Thoracic aorta (tissue), 2 donors: Measurements from ENCODE around the gene CELF3. TPM values are rescaled to one million over a fixed set of nuclear protein-coding genes. Genes with fewer than 3 reads are reported as not detected.

Experiments
- ATAC-seq: fragments of 150-250 bp; one replicate; pipeline ENCODE4 v1.8.0; 2017; ENCODE audit warnings: low read depth; ENCODE audit not compliant: insufficient number of reproducible peaks, low FRiP score
- DNase-seq: peaks from one replicate; pipeline ENCODE4 v3.0.0-alpha.2; 2020; ENCODE audit warnings: low spot score
- H3K27ac ChIP-seq, 2 donors: fragments of 200-600 bp; sonication (generic); 1 replicate in 1 of 2; 2 replicates in 1 of 2; pipeline ENCODE4 v1.5.1; 2016; ENCODE audit warnings: mild to moderate bottlenecking in 2 of 2, moderate library complexity in 2 of 2
- H3K27me3 ChIP-seq: fragments of 200-600 bp; sonication (generic); replicated peaks from 2 replicates; pipeline ENCODE4 v1.6.0; 2016; ENCODE audit warnings: mild to moderate bottlenecking; ENCODE audit not compliant: insufficient read depth
- H3K36me3 ChIP-seq: fragments of 200-600 bp; sonication (generic); one replicate; pipeline ENCODE4 v1.5.1; 2016
- H3K4me1 ChIP-seq, 2 donors: fragments of 200-600 bp; sonication (generic); 1 replicate in 1 of 2; 2 replicates in 1 of 2; pipeline versions ENCODE4 v1.5.1 to v1.6.0; 2016; ENCODE audit warnings: low read depth in 2 of 2, mild to moderate bottlenecking in 1 of 2; ENCODE audit not compliant: control insufficient read depth in 1 of 2
- H3K4me3 ChIP-seq: fragments of 200-600 bp; sonication (generic); 2 replicates; pipeline ENCODE4 v1.5.1; 2016; ENCODE audit warnings: mild to moderate bottlenecking
- H3K9me3 ChIP-seq: fragments of 200-600 bp; sonication (generic); 2 replicates; pipeline ENCODE4 v1.5.1; 2016
- CTCF ChIP-seq: fragments of 200-600 bp; sonication (generic); IDR thresholded peaks from one replicate; pipeline ENCODE4 v1.5.1; 2019; ENCODE audit warnings: antibody characterized with exemption
- total RNA-seq, 2 donors: library from RNA; depleted of rRNA; stranded (reverse); fragments of >200 nt; gene quantifications; one replicate each; pipeline versions ENCODE4 v1.1.0 to v1.2.3, GENCODE V29; 2016

CELF3 gene
- total RNA-seq, 2 donors from 2014 or later = not detected

GRCh38 chr1:151706464-151707415 lies 9.9 kb downstream of the CELF3 start:
- DNase-seq (no peak), ATAC-seq (no peak)
- TF ChIP-seq CTCF = no peak
- no peaks in the 10 kb centered on the region for H3K4me1 ChIP-seq
- no peaks in the 10 kb centered on the region for H3K9me3 ChIP-seq
- no peaks in the 10 kb centered on the region for H3K36me3 ChIP-seq
- no peak overlapping the region for H3K4me3 ChIP-seq
- H3K27me3 ChIP-seq = no peaks in the 10 kb centered on the region
- H3K27ac ChIP-seq = no peak overlapping the region

GRCh38 chr1:151705753-151706463 lies 10.7 kb downstream of the CELF3 start:
- DNase-seq (no peak), ATAC-seq (no peak)
- Histone ChIP-seq H3K27me3 (no peaks in the 10 kb centered on the region), H3K36me3 (no peaks in the 10 kb centered on the region), H3K9me3 (no peaks in the 10 kb centered on the region), H3K4me3 (no peak overlapping the region), H3K4me1 (no peaks in the 10 kb centered on the region), H3K27ac (no peak overlapping the region)
- TF ChIP-seq CTCF = no peak

- Histone ChIP-seq H3K36me3 (no peaks in the 10 kb centered on the region), H3K4me1 (no peaks in the 10 kb centered on the region), H3K27ac (no peak overlapping the region), H3K27me3 (no peaks in the 10 kb centered on the region), H3K4me3 (no peak overlapping the region), H3K9me3 (no peaks in the 10 kb centered on the region)
- DNase-seq = no peak
- no peak for TF ChIP-seq CTCF
- ATAC-seq = no peak
These were observed 11.5 kb downstream of the CELF3 start for GRCh38 chr1:151705146-151705545.

- ATAC-seq (no peak), DNase-seq (no peak)
- H3K9me3 ChIP-seq = no peaks in the 10 kb centered on the region
- no peak overlapping the region for H3K4me3 ChIP-seq
- TF ChIP-seq CTCF = no peak
- H3K27me3 ChIP-seq = no peaks in the 10 kb centered on the region
- no peaks in the 10 kb centered on the region for H3K4me1 ChIP-seq
- H3K27ac ChIP-seq = no peak overlapping the region
- peaks cover 9% of the 10 kb centered on the region for H3K36me3 ChIP-seq
These were observed 12.4 kb downstream of the CELF3 start for GRCh38 chr1:151704246-151704645.

GRCh38 chr1:151703813-151704212 lies 12.8 kb downstream of the CELF3 start:
- Histone ChIP-seq H3K9me3 (no peaks in the 10 kb centered on the region), H3K27ac (no peak overlapping the region), H3K36me3 (peaks cover 12% of the 10 kb centered on the region), H3K27me3 (no peaks in the 10 kb centered on the region), H3K4me1 (no peaks in the 10 kb centered on the region), H3K4me3 (no peak overlapping the region)
- TF ChIP-seq CTCF = no peak
- DNase-seq (no peak), ATAC-seq (no peak)
